Measurements from ENCODE around the gene RAPGEF6. TPM values are rescaled to one million over a fixed set of nuclear protein-coding genes. Genes with fewer than 3 reads are reported as not detected.
A peak's percentile ranks its signal among the peaks of the same experiment; 100 is the strongest.

Gene RAPGEF6
- total RNA-seq, 1 donor from 2014 or later, result 12.9 TPM

DNA sequence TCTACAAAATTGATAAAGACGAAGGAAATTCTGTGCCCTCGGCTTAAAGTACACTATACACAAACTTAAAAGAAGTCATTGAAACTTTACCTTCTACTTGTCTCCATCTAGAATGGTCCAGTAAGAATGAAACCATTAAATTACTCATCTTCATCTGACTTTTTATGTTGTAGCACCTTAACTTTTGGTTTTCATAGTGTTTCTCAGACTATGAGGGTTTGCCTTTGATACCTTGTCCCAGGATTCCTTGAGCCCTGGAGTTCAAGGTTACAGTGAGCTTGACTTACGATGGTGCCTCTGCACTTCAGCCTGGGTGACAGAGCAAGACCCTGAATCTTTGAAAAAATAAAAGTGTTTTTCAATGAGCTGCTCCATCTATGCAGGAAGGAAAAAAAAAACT lies 239.0 kb downstream of the RAPGEF6 start:
- no peak for DNase-seq (ENCODE audit: low read depth)
- H3K4me3 ChIP-seq (ENCODE audit: low read depth, low read length), result no peak overlapping the region
- TF ChIP-seq CTCF (conservative IDR thresholded peaks at IDR 0.05; ENCODE audit: low read depth, low read length), result no peak

DNA sequence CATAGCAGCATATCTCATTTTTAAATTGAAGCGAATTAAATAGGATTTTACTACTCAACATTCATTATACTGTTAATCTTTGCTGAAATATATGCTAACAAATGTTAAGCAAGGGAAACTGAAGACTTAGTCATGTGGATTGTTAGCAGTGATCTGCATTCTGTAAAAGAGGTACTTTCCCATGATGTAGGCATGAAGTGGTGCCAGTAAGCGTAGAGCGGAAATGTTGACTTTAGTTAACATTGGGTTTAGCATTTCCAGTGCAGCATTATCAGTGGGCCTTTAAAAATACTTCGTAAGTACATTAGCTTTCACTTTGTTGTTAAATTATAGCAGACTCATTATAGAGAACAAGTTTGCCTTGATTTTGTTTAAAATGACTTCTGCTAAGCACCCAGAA lies 240.9 kb downstream of the RAPGEF6 start:
- H3K4me3 ChIP-seq (ENCODE audit: low read depth, low read length), result no peak overlapping the region
- peak; percentile 93 for DNase-seq (ENCODE audit: low read depth)
- TF ChIP-seq CTCF (conservative IDR thresholded peaks at IDR 0.05; ENCODE audit: low read depth, low read length), result no peak

DNA sequence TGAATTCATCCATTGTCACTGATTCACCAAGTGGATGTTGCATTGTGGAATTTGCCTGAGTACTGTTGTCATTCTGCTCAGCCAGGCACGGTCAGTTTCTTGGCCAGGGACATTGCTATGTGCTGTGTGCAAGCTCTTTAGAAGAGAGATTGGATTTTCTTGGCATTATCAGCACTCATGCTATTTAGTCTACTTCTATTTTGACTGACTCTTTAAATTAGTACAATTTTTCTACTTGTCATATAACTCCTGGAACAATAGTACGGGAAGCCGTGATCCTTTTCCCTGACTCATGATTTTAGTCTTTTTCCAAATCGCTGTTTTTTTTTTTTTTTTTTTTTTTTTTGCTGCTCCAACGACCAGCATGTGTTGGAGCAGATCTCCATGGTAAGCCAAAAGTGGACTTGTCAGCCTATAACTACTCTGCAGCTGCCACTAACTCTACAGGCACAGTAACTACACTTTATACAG lies 241.5 kb downstream of the RAPGEF6 start:
- TF ChIP-seq CTCF (conservative IDR thresholded peaks at IDR 0.05; ENCODE audit: low read depth, low read length), result no peak
- H3K4me3 ChIP-seq (ENCODE audit: low read depth, low read length), result no peak overlapping the region
- peak; percentile 77 for DNase-seq (ENCODE audit: low read depth)

DNA sequence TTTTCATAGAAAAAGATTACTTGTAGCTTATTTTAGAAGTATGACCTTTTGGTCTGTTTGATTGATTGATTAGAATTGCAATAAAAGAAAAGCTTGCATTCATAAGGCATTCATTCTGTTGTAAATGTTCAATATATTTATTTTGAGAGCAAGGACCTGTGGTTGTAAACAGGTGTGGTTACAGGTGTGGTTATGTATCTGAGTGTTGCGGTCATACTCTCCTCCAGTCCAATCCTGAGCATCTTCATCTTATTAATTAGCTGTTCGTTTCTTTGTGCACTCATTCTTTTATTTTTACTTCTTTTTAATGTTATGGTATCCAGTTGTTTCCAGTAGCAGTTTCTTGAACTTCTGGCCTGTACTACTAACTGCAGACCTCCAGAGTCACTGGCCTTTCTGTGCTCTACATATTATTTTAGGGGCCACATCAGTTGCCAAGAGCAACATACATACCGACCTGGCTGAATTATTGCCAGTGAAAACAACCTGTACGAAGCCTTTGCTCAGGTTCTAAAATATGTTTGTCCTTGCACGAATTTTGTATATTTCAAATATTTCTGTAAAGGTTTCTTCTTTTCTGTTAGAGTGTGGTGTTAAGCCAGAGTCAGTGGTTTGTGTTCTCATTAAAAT lies 242.4 kb downstream of the RAPGEF6 start:
- H3K4me3 ChIP-seq (ENCODE audit: low read depth, low read length), result no peak overlapping the region
- DNase-seq (ENCODE audit: low read depth), result no peak
- no peak for TF ChIP-seq CTCF (conservative IDR thresholded peaks at IDR 0.05; ENCODE audit: low read depth, low read length)

- DNase-seq (ENCODE audit: low read depth), result no peak
- H3K4me3 ChIP-seq (ENCODE audit: low read depth, low read length), result no peak overlapping the region
- TF ChIP-seq CTCF (conservative IDR thresholded peaks at IDR 0.05; ENCODE audit: low read depth, low read length), result no peak
Observed at GRCh38 chr5:131389869-131390265, 245.2 kb downstream of the RAPGEF6 start.

DNA sequence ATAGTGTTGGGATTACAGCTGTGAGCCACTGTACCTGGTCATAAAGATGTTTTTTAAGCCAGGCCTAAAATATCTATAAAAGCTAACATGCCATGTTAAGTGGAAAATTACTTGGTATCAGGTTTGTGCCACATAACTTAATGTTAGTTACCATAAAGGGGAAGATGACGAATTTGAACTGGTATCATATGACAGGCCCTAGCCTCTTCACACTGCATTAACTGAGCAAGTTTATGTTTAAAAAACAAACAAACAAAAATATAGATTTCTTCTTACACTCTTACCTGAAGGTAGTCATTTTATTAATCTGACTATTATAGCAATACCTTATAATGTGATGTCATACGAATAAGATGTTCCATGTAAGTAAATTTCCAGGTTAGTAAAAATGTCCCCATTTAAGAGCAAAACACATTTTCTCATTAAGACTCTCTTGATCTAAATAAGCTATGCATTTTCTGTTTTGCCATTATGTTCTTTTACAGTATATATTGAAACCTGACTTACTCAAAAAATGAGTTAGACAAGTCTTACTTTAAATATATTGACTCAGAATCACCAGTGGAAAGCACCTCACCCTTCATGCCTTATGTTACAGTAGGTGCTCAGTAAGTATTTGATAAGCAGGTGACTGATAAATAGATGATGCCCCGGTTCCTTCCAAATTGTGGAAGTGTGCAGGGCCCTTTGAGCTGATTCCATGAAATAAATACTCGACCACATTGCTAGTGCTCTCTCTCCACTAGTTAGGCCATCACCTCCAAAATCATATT lies 245.7 kb downstream of the RAPGEF6 start:
- DNase-seq (ENCODE audit: low read depth), result no peak
- no peak overlapping the region for H3K4me3 ChIP-seq (ENCODE audit: low read depth, low read length)
- no peak for TF ChIP-seq CTCF (conservative IDR thresholded peaks at IDR 0.05; ENCODE audit: low read depth, low read length)

All from epithelial cell of proximal tubule (primary cell).